ENCODE measurements around the gene ARPC2.

GRCh38 chr2:218293715-218294429, 76.9 kb downstream of the ARPC2 start:
- TF ChIP-seq CTCF (conservative IDR thresholded peaks at IDR 0.05) (no peak), EZH2 (IDR thresholded peaks at IDR 0.05; ENCODE audit: low read depth) (no peak)
